Ishikawa (cell line): Measurements from ENCODE around the gene UBL7.

ENCODE experiments used
- CEBPB ChIP-seq: IDR thresholded peaks from 2 replicates; pipeline ENCODE4 v1.6.1; 2012
- CREB1 ChIP-seq: IDR thresholded peaks from 2 replicates; pipeline ENCODE4 v1.6.1; 2012; ENCODE audit warnings: low read depth
- EP300 ChIP-seq: IDR thresholded peaks from 2 replicates; pipeline ENCODE4 v1.6.1; 2012; ENCODE audit warnings: borderline replicate concordance
- FOXM1 ChIP-seq: IDR thresholded peaks from 2 replicates; pipeline ENCODE4 v1.6.1; 2012; ENCODE audit warnings: low read depth, borderline replicate concordance
- MAX ChIP-seq: IDR thresholded peaks from 2 replicates; pipeline ENCODE4 v1.6.1; 2012
- RAD21 ChIP-seq: IDR thresholded peaks from 2 replicates; pipeline ENCODE4 v1.6.1; 2012; ENCODE audit warnings: low read depth
- TAF1 ChIP-seq: IDR thresholded peaks from 2 replicates; pipeline ENCODE4 v1.6.1; 2012; ENCODE audit warnings: low read depth, mild to moderate bottlenecking
- YY1 ChIP-seq: IDR thresholded peaks from 2 replicates; pipeline ENCODE4 v1.6.1; 2012; ENCODE audit warnings: low read depth

- TF ChIP-seq MAX, result no peak
- no peak for TF ChIP-seq CREB1
- TF ChIP-seq YY1, result no peak
- TF ChIP-seq TAF1, result no peak
- no peak for TF ChIP-seq FOXM1
- TF ChIP-seq CEBPB, result no peak
- TF ChIP-seq RAD21, result no peak
- TF ChIP-seq EP300, result peak; percentile 65; the same call in 1 of the 2 replicates
Measured at GRCh38 chr15:74396445-74397238, 64.3 kb downstream of the UBL7 start.
